Esophagus (tissue), 2 donors: ENCODE results near the gene ARHGEF16. TPM values are rescaled to one million over a fixed set of nuclear protein-coding genes. Genes with fewer than 3 reads are reported as not detected.

Source experiments
- H3K27ac ChIP-seq, 2 donors: one replicate each; pipeline ENCODE4 v1.5.1; 2013; ENCODE audit warnings: low read depth in 2 of 2, mild to moderate bottlenecking in 2 of 2, inconsistent platforms in 1 of 2, low read length in 1 of 2, moderate library complexity in 1 of 2
- H3K27me3 ChIP-seq, 2 donors: one replicate each; pipeline ENCODE4 v1.6.1; 2013; ENCODE audit warnings: low read length in 2 of 2, control low read depth in 1 of 2, mild to moderate bottlenecking in 1 of 2; ENCODE audit not compliant: insufficient read depth in 2 of 2, control insufficient read depth in 1 of 2
- H3K36me3 ChIP-seq, 2 donors: one replicate each; pipeline ENCODE4 v1.6.1; 2013; ENCODE audit warnings: low read length in 1 of 2; ENCODE audit not compliant: control insufficient read depth in 2 of 2, insufficient read depth in 2 of 2
- H3K4me1 ChIP-seq, 2 donors: one replicate each; pipeline ENCODE4 v1.6.1; 2013; ENCODE audit warnings: low read length in 1 of 2; ENCODE audit not compliant: control insufficient read depth in 2 of 2, insufficient read depth in 2 of 2
- H3K4me3 ChIP-seq, 2 donors: one replicate each; pipeline ENCODE4 v1.5.1; 2013; ENCODE audit warnings: low read length in 2 of 2, mild to moderate bottlenecking in 2 of 2, low read depth in 1 of 2, moderate library complexity in 1 of 2
- H3K9me3 ChIP-seq, 2 donors: one replicate each; pipeline ENCODE4 v1.6.1; 2013; ENCODE audit warnings: mild to moderate bottlenecking in 2 of 2, low read depth in 1 of 2, low read length in 1 of 2, moderate library complexity in 1 of 2; ENCODE audit not compliant: control insufficient read depth in 2 of 2, insufficient read depth in 1 of 2
- WGBS, 2 donors: extraction: QIAGEN DNeasy Blood & Tissue Kit; methylation state at CpG; one replicate each; pipeline ENCODE4 v1.1.7; 2013; 5-methylcytosine and 5-hydroxymethylcytosine counted together
- polyA plus RNA-seq, 2 donors: library from polyadenylated mRNA; stranded (reverse); fragments of 200-250 nt; gene quantifications; one replicate each; pipeline ENCODE4 v1.2.3, GENCODE V29; 2013
- donor health status: healthy with polysubstance abuse.
- donor health status: Bipolar disorder and iron deficiency.

The ARHGEF16 gene
- polyA plus RNA-seq, 2 donors: 14.2 to 20.6 TPM

DNA sequence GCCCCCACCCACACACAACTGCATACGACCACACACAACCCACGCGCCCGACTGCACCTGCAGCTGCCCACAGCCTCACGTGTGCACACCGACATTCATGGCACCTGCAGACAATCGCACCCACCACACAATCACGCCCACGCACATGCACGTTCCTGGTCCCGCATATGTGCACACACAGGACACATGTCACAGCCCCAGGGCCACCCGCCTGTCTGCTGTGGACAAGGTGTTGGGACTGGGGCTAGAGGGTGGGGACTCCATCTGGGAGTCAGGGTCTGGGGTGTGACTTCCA, 56.4 kb downstream of the ARHGEF16 start:
- peaks cover 0 to 20% of the 10 kb centered on the region in 2 donors for H3K36me3 ChIP-seq
- 85% methylated on average over 12 of the region's 12 CpGs for WGBS, 2 donors

DNA sequence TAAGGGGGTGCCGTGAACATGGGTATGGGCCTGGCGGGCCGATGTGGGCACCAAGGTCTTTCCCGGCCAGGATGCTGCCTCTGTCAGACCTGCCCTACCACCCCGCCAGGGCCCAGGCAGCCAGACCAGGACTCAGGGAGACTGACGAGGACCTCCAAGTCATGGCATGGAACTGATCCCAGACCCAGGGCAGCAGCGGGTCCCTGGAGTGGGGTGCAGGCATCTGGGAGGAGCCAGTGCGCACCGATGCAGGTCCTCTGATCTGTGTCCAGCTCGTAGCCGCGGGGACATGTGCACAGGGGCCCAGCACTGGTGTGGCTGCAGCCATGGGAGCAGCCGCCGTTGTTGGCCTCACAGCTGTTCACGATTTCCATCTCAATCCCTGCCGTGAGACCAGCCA, 56.8 kb downstream of the ARHGEF16 start:
- WGBS, 2 donors: 91 to 92% methylated on average over 13 to 16 of the region's 16 CpGs
- peaks cover 0 to 2% of the 10 kb centered on the region in 2 donors for H3K9me3 ChIP-seq
- H3K27me3 ChIP-seq: no peaks in the 10 kb centered on the region
- no peak overlapping the region for H3K4me3 ChIP-seq
- peaks cover 0 to 20% of the 10 kb centered on the region in 2 donors for H3K36me3 ChIP-seq
- H3K27ac ChIP-seq: no peak overlapping the region
- no peaks in the 10 kb centered on the region for H3K4me1 ChIP-seq

More for the DNA sequence above, 56.4 kb downstream of the ARHGEF16 start:
- Histone ChIP-seq H3K27me3 (no peaks in the 10 kb centered on the region), H3K27ac (no peak overlapping the region), H3K4me3 (no peak overlapping the region), H3K9me3 (peaks cover 0 to 2% of the 10 kb centered on the region in 2 donors), H3K4me1 (no peaks in the 10 kb centered on the region)

DNA sequence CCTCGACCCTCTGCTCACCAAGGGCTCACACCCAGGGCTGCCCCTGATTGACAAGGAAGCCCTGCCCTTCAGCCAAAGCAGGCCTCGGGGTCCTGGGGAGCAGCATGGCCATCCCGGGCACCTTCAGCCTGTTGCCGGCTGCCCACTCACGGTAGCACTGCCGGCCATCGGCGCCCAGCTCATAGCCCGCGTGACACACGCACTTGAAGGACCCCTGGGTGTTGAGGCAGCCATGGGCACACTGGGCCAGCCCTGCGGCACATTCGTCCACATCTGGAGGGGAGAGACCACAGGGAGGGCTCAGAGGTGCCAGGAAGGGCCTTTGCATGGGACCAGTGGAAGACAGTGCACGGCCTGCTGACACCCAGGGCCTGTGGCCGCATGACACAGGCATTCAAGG, 57.4 kb downstream of the ARHGEF16 start:
- H3K27ac ChIP-seq: no peak overlapping the region
- H3K4me3 ChIP-seq: no peak overlapping the region
- H3K36me3 ChIP-seq: peaks cover 0 to 20% of the 10 kb centered on the region in 2 donors
- H3K4me1 ChIP-seq: no peaks in the 10 kb centered on the region
- 95 to 98% methylated on average over 15 of the region's 15 CpGs for WGBS, 2 donors
- peaks cover 0 to 2% of the 10 kb centered on the region in 2 donors for H3K9me3 ChIP-seq
- no peaks in the 10 kb centered on the region for H3K27me3 ChIP-seq

DNA sequence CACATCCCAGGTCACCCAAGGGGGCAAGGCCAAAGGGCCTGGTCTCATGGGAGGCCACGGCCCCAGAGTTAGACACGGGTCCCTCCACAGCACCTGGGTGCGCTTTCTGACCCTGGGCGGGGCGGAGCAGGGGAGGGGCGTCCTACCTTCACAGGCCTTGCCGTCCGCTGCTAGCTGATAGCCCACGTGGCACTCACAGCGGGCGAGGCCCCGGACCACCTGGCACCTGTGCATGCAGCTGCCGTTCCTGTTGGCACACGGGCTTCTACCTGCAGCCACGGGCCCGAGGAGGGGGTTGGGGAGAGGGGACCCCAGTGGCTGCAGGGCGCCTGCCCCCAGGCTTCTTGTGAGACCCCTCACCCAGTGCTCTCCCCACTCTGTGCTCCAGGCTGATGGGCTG, 59.9 kb downstream of the ARHGEF16 start:
- no peaks in the 10 kb centered on the region for H3K27me3 ChIP-seq
- H3K36me3 ChIP-seq: peaks cover 0 to 18% of the 10 kb centered on the region in 2 donors
- no peak overlapping the region for H3K4me3 ChIP-seq
- WGBS, 2 donors: 91 to 92% methylated on average over 17 of the region's 17 CpGs
- H3K4me1 ChIP-seq: no peaks in the 10 kb centered on the region
- no peaks in the 10 kb centered on the region for H3K9me3 ChIP-seq
- H3K27ac ChIP-seq: no peak overlapping the region

DNA sequence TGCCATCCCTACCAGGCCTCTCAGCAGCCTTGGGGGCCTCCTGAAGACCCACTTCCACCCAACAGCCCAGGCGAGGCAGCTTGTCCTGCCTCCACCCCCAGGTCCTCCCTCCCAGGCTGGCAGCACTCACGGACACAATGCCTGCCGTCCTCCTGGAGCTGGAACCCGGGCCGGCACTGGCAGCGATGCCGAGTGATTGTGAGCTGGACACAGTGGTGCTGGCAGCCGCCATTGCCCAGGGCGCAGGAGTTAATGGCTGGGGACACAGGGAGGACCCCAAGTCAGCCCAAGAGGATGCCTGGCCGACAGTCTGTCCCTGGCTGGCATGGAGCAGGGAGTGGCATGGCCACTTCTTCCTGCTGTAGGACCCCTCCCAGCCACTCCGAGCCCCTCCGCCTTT, 60.8 kb downstream of the ARHGEF16 start:
- no peaks in the 10 kb centered on the region for H3K4me1 ChIP-seq
- H3K36me3 ChIP-seq: peaks cover 0 to 18% of the 10 kb centered on the region in 2 donors
- no peaks in the 10 kb centered on the region for H3K27me3 ChIP-seq
- no peak overlapping the region for H3K27ac ChIP-seq
- no peak overlapping the region for H3K4me3 ChIP-seq
- WGBS, 2 donors: 91 to 92% methylated on average over 8 to 12 of the region's 12 CpGs
- H3K9me3 ChIP-seq: no peaks in the 10 kb centered on the region

DNA sequence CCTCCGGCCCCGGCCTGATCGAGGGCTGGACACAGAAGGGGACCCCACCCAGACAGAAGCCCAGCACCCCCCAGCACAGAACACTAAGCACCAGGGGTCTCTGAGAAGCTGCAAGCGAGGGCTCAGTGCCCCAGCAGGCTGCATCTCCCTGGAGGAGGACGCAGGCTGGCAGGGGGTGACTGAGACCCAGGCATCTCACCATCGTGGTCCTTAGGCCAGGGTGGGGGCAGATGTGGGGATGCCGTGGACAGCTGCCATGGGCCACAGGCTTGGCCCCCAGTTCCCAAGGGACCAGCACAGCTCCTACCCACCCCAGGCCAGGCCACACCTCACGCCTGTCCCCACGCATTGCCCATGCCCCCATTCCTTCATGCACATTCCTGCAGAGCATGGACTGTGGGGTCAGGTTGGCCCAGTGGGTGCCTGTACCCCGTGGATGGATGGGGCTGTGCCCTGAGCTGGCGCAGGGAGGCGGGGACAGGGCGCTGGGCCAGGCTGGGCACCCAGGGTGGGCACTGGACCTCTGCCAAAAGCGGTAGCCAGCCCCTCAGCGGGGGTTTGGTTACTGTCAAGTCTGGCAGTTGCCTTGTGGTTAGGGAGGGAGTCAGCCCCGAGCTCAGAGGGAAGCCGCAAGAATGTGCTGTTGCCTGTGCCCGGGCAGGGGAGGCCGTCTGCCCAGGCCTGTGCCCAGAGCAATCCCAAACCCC, 61.5 kb downstream of the ARHGEF16 start:
- 72 to 75% methylated on average over 19 of the region's 19 CpGs for WGBS, 2 donors
- H3K9me3 ChIP-seq: no peaks in the 10 kb centered on the region

DNA sequence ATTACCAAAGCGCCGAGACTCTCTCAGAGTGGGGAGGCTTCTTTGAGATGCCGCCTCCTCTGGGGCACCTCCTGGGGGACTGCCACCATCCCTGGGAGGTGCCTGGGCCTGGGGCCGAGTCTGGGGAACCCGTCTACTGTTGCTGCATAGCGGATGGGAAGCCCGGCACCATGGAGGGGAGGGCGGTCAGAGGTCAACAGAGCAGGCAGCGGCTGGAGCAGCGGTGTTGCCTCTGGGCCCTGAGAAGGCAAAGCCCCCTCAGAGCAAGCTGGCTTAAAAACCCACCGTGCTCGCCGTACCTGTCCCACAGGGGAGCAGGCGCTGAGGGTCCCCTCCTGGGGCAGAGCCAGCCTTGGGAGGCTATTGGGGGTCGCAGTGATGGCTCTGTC, 62.0 kb downstream of the ARHGEF16 start:
- H3K4me3 ChIP-seq: no peak overlapping the region
- peaks cover 0 to 12% of the 10 kb centered on the region in 2 donors for H3K36me3 ChIP-seq
- 81 to 87% methylated on average over 12 to 15 of the region's 15 CpGs for WGBS, 2 donors
- H3K4me1 ChIP-seq: no peaks in the 10 kb centered on the region
- no peaks in the 10 kb centered on the region for H3K27me3 ChIP-seq
- H3K27ac ChIP-seq: no peak overlapping the region
- no peaks in the 10 kb centered on the region for H3K9me3 ChIP-seq

More for the DNA sequence above, 61.5 kb downstream of the ARHGEF16 start:
- H3K4me1 ChIP-seq: no peaks in the 10 kb centered on the region
- H3K27ac ChIP-seq: no peak overlapping the region
- H3K4me3 ChIP-seq: no peak overlapping the region
- peaks cover 0 to 17% of the 10 kb centered on the region in 2 donors for H3K36me3 ChIP-seq
- H3K27me3 ChIP-seq: no peaks in the 10 kb centered on the region

DNA sequence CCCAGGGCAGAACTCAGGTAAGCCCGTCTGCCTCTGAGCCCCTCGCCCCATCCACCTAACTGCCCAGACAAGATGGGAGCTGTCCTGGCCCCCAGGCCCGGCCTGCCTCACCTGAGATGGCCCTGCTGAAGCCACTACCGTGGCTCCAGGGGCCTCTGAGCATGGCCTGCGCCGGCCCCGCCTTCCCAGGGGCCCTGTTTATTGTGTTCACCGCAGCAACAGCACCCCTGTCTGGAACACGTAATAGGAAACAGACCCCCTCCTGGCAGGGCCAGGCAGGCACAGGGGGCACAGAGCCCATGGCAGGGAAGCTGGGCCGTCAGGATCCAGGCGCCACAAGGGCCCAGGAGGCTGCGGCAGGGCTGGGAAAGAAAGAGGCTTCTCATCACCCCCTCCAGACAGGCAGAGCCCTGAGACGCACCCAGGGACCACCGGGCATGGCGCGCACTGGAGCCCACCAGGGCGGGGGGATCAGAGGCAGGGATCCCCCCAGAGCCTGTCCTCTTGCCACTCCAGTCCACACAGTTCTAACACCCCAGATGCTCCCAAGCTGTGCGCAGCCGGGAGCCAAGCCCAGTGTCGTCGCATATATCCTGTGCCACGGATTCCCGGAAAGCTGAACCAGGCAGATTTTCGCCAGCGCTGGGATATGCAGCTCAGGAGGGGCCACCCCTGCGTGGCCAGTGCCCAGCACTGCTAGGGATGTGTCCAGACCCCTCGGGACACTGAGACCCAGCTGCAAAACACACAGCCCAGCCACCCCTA, 62.6 kb downstream of the ARHGEF16 start:
- Histone ChIP-seq H3K36me3 (peaks cover 0 to 7% of the 10 kb centered on the region in 2 donors), H3K27me3 (no peaks in the 10 kb centered on the region), H3K4me3 (no peak overlapping the region), H3K27ac (no peak overlapping the region), H3K4me1 (no peaks in the 10 kb centered on the region), H3K9me3 (no peaks in the 10 kb centered on the region)
- WGBS, 2 donors: 84 to 89% methylated on average over 27 of the region's 27 CpGs

DNA sequence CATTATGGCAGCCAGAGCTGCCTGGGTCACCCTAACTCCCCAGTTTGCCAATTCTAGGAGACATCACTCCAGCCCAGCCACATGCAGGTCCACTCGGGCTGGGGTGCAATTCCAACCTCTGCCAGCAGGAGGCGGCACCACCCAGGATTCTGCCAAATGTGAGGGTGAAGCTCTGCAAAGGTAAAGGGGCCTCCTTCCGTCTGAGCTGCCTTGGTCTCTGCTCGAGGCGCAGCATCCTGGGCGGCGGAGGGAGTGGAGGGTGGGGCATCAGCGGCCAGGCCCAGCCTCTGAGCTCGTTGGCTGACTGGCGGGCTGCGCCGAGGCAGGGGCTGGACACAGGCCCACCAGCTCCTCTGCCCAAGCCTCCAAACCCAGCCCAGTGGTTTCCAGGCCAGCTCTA, 63.8 kb downstream of the ARHGEF16 start:
- Histone ChIP-seq H3K36me3 (peaks cover 0 to 6% of the 10 kb centered on the region in 2 donors), H3K27ac (no peak overlapping the region), H3K4me3 (no peak overlapping the region), H3K4me1 (no peaks in the 10 kb centered on the region), H3K27me3 (no peaks in the 10 kb centered on the region), H3K9me3 (no peaks in the 10 kb centered on the region)
- WGBS, 2 donors: 88 to 92% methylated on average over 12 of the region's 12 CpGs

DNA sequence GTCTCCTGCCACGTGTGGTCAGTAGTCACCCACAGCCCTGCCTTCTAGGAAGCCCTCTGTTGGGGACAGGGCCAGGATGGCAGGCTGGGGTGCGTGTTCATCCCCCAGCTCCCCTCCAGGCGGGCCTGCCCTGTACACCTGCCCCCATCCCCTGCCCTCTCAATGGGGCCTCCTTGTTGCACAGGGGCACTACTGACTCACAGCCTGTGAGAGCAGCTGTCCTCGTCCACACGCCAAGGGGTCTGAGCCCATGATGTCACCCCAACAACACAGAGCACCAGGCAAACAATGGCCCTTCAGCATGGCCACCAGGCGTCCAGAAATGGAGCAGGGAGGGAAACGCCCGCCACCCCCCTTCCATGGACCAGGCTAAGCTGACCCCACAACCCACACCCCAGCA, 64.3 kb downstream of the ARHGEF16 start:
- no peak overlapping the region for H3K27ac ChIP-seq
- H3K4me1 ChIP-seq: no peaks in the 10 kb centered on the region
- peaks cover 0 to 6% of the 10 kb centered on the region in 2 donors for H3K36me3 ChIP-seq
- H3K9me3 ChIP-seq: no peaks in the 10 kb centered on the region
- no peak overlapping the region for H3K4me3 ChIP-seq
- H3K27me3 ChIP-seq: no peaks in the 10 kb centered on the region
- WGBS, 2 donors: 96 to 98% methylated on average over 8 of the region's 8 CpGs
